CD4-positive, alpha-beta T cell treated with Interleukin-10 for 1 hour (primary cell): Measurements from ENCODE around the gene LGMN.
"Not testable (repeated sequence)": the region's sequence is repeated elsewhere in the genome, so short reads cannot be mapped to it uniquely, and the experiment has no call there.

Experiments used
- DNase-seq: peaks from one replicate; pipeline ENCODE4 v3.0.0-alpha.2; 2020

Gene LGMN

GRCh38 chr14:92748259-92749016 lies at the start of gene LGMN:
Gene LGMN (minus strand): TSS chr14:92748627. CDS start chr14:92732786, 15,841 bp downstream.
- DNase-seq, result peak; percentile 89

GRCh38 chr14:92794961-92795360 lies 46.5 kb upstream of the LGMN start:
- no peak for DNase-seq

GRCh38 chr14:92794547-92794941 lies 46.1 kb upstream of the LGMN start:
- no peak for DNase-seq

GRCh38 chr14:92793709-92794546 lies 45.5 kb upstream of the LGMN start, which contains the start of gene GOLGA5:
Gene GOLGA5 (plus strand): TSS chr14:92794305. CDS start chr14:92797438, 3,133 bp downstream.
- DNase-seq, result peak; percentile 99

GRCh38 chr14:92792885-92793284 lies 44.5 kb upstream of the LGMN start:
- DNase-seq, result no peak

- DNase-seq, result no peak
Measured at GRCh38 chr14:92789457-92790089, 41.1 kb upstream of the LGMN start.

GRCh38 chr14:92787554-92787953 lies 39.1 kb upstream of the LGMN start:
- no peak for DNase-seq

- DNase-seq, result no peak
Measured at GRCh38 chr14:92786427-92786756, 38.0 kb upstream of the LGMN start.

- DNase-seq, result no peak
Measured at GRCh38 chr14:92785667-92786426, 37.4 kb upstream of the LGMN start.

GRCh38 chr14:92783813-92784431 lies 35.5 kb upstream of the LGMN start:
- peak; percentile 67 for DNase-seq

GRCh38 chr14:92781350-92781749 lies 32.9 kb upstream of the LGMN start:
- DNase-seq, result no peak

- DNase-seq, result no peak
Measured at GRCh38 chr14:92780444-92781232, 32.2 kb upstream of the LGMN start.

GRCh38 chr14:92778868-92779565 lies 30.6 kb upstream of the LGMN start:
- not testable (repeated sequence) for DNase-seq

GRCh38 chr14:92775292-92775691 lies 26.9 kb upstream of the LGMN start:
- DNase-seq, result peak; percentile 26

GRCh38 chr14:92774572-92774971 lies 26.1 kb upstream of the LGMN start:
- no peak for DNase-seq

- no peak for DNase-seq
Measured at GRCh38 chr14:92770484-92770883, 22.1 kb upstream of the LGMN start.

GRCh38 chr14:92768795-92769194 lies 20.4 kb upstream of the LGMN start:
- no peak for DNase-seq

GRCh38 chr14:92768236-92768635 lies 19.8 kb upstream of the LGMN start:
- peak; percentile 46 for DNase-seq

GRCh38 chr14:92763666-92764631 lies 15.5 kb upstream of the LGMN start:
- DNase-seq, result not testable (repeated sequence)

- no peak for DNase-seq
Measured at GRCh38 chr14:92760524-92760805, 12.0 kb upstream of the LGMN start.
